ENCODE data around the gene PLA2G4B.

DNA sequence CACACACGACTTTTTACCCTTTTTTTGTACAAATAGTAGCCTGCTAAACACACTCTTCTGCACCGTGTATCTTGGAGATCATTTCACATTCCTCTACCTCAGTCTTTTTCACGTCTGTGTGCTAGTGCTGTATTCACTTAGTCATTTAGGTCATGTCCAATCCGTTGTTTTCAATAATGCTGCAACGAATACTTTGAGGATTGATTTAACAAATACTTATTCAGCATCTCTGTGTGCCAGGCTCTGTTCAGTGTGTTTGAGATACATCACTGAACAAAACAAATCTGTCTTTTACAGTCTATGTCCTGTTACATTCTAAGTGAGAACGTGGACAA lies 9.9 kb upstream of the PLA2G4B start:
- TF ChIP-seq POLR2A (IDR thresholded peaks at IDR 0.05; ENCODE audit: low read depth, low read length) (no peak), POLR2AphosphoS5 (IDR thresholded peaks at IDR 0.05; ENCODE audit: low read depth, low read length) (no peak)

Data from GM12892 (cell line).